ENCODE data around the gene DDX10.

DNA sequence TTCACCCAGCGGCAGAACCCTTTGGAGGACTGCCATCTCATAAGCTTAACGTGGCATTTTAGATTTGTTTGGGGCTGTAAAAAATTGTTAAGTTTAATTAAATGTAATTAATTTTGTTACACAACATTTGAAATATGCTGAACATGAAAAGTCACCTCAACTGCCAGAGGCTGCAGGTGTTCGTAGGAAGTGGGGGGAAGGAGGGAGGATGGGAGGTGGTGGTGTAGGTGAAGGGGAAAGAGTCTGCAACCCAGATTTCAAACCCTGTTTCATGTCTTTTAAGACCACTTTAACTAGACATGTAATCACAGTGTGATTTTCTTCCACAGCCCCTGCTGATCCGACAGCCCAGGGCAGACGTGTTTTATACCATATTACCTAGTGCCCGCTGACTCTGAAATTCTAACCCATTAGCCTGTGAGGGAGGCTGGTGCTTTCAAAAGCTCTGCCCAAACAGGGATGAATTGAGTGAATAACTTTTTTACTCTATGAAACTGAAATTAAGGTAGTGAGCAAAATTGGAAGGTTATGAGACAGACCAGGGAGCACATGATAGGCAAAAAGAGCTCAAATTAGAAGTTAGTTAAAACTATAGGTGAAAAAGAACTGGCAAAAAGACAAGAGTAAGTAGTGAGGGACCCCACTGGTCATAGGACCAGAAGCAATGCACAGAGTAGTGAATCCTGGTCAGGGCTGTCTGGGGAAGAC is 279.8 kb downstream of the DDX10 start:
- TF ChIP-seq, protein P1, sequence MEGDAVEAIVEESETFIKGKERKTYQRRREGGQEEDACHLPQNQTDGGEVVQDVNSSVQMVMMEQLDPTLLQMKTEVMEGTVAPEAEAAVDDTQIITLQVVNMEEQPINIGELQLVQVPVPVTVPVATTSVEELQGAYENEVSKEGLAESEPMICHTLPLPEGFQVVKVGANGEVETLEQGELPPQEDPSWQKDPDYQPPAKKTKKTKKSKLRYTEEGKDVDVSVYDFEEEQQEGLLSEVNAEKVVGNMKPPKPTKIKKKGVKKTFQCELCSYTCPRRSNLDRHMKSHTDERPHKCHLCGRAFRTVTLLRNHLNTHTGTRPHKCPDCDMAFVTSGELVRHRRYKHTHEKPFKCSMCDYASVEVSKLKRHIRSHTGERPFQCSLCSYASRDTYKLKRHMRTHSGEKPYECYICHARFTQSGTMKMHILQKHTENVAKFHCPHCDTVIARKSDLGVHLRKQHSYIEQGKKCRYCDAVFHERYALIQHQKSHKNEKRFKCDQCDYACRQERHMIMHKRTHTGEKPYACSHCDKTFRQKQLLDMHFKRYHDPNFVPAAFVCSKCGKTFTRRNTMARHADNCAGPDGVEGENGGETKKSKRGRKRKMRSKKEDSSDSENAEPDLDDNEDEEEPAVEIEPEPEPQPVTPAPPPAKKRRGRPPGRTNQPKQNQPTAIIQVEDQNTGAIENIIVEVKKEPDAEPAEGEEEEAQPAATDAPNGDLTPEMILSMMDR (conservative IDR thresholded peaks at IDR 0.05; ENCODE audit: low read depth in 2 of 2) = no peak
- TF ChIP-seq EZH2 (IDR thresholded peaks at IDR 0.05; ENCODE audit: low read depth, unreplicated experiment) = no peak
- no peak for TF ChIP-seq EZH2phosphoT487 (IDR thresholded peaks at IDR 0.05; ENCODE audit: unreplicated experiment)
- TF ChIP-seq, protein P2, sequence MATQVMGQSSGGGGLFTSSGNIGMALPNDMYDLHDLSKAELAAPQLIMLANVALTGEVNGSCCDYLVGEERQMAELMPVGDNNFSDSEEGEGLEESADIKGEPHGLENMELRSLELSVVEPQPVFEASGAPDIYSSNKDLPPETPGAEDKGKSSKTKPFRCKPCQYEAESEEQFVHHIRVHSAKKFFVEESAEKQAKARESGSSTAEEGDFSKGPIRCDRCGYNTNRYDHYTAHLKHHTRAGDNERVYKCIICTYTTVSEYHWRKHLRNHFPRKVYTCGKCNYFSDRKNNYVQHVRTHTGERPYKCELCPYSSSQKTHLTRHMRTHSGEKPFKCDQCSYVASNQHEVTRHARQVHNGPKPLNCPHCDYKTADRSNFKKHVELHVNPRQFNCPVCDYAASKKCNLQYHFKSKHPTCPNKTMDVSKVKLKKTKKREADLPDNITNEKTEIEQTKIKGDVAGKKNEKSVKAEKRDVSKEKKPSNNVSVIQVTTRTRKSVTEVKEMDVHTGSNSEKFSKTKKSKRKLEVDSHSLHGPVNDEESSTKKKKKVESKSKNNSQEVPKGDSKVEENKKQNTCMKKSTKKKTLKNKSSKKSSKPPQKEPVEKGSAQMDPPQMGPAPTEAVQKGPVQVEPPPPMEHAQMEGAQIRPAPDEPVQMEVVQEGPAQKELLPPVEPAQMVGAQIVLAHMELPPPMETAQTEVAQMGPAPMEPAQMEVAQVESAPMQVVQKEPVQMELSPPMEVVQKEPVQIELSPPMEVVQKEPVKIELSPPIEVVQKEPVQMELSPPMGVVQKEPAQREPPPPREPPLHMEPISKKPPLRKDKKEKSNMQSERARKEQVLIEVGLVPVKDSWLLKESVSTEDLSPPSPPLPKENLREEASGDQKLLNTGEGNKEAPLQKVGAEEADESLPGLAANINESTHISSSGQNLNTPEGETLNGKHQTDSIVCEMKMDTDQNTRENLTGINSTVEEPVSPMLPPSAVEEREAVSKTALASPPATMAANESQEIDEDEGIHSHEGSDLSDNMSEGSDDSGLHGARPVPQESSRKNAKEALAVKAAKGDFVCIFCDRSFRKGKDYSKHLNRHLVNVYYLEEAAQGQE (IDR thresholded peaks at IDR 0.05; ENCODE audit: unreplicated experiment) = no peak
- TF ChIP-seq POLR2AphosphoS5 (IDR thresholded peaks at IDR 0.05; ENCODE audit: low read depth) = no peak
- no peak for TF ChIP-seq CREB1 (CRISPR knock-in tag; IDR thresholded peaks at IDR 0.05; ENCODE audit: low read depth)
- no peak for TF ChIP-seq ZNF114 (CRISPR knock-in tag; IDR thresholded peaks at IDR 0.05)
- no peak for TF ChIP-seq JUNB (IDR thresholded peaks at IDR 0.05; ENCODE audit: unreplicated experiment)
- TF ChIP-seq STAT1 (IDR thresholded peaks at IDR 0.05; ENCODE audit: unreplicated experiment) = no peak
- no peak for TF ChIP-seq ZNF331 (CRISPR knock-in tag; IDR thresholded peaks at IDR 0.05; ENCODE audit: low read depth)
- TF ChIP-seq, protein P3, sequence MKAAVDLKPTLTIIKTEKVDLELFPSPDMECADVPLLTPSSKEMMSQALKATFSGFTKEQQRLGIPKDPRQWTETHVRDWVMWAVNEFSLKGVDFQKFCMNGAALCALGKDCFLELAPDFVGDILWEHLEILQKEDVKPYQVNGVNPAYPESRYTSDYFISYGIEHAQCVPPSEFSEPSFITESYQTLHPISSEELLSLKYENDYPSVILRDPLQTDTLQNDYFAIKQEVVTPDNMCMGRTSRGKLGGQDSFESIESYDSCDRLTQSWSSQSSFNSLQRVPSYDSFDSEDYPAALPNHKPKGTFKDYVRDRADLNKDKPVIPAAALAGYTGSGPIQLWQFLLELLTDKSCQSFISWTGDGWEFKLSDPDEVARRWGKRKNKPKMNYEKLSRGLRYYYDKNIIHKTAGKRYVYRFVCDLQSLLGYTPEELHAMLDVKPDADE (IDR thresholded peaks at IDR 0.05) = no peak
- TF ChIP-seq NANOG (IDR thresholded peaks at IDR 0.05; ENCODE audit: borderline replicate concordance) = no peak
- TF ChIP-seq, protein P4, sequence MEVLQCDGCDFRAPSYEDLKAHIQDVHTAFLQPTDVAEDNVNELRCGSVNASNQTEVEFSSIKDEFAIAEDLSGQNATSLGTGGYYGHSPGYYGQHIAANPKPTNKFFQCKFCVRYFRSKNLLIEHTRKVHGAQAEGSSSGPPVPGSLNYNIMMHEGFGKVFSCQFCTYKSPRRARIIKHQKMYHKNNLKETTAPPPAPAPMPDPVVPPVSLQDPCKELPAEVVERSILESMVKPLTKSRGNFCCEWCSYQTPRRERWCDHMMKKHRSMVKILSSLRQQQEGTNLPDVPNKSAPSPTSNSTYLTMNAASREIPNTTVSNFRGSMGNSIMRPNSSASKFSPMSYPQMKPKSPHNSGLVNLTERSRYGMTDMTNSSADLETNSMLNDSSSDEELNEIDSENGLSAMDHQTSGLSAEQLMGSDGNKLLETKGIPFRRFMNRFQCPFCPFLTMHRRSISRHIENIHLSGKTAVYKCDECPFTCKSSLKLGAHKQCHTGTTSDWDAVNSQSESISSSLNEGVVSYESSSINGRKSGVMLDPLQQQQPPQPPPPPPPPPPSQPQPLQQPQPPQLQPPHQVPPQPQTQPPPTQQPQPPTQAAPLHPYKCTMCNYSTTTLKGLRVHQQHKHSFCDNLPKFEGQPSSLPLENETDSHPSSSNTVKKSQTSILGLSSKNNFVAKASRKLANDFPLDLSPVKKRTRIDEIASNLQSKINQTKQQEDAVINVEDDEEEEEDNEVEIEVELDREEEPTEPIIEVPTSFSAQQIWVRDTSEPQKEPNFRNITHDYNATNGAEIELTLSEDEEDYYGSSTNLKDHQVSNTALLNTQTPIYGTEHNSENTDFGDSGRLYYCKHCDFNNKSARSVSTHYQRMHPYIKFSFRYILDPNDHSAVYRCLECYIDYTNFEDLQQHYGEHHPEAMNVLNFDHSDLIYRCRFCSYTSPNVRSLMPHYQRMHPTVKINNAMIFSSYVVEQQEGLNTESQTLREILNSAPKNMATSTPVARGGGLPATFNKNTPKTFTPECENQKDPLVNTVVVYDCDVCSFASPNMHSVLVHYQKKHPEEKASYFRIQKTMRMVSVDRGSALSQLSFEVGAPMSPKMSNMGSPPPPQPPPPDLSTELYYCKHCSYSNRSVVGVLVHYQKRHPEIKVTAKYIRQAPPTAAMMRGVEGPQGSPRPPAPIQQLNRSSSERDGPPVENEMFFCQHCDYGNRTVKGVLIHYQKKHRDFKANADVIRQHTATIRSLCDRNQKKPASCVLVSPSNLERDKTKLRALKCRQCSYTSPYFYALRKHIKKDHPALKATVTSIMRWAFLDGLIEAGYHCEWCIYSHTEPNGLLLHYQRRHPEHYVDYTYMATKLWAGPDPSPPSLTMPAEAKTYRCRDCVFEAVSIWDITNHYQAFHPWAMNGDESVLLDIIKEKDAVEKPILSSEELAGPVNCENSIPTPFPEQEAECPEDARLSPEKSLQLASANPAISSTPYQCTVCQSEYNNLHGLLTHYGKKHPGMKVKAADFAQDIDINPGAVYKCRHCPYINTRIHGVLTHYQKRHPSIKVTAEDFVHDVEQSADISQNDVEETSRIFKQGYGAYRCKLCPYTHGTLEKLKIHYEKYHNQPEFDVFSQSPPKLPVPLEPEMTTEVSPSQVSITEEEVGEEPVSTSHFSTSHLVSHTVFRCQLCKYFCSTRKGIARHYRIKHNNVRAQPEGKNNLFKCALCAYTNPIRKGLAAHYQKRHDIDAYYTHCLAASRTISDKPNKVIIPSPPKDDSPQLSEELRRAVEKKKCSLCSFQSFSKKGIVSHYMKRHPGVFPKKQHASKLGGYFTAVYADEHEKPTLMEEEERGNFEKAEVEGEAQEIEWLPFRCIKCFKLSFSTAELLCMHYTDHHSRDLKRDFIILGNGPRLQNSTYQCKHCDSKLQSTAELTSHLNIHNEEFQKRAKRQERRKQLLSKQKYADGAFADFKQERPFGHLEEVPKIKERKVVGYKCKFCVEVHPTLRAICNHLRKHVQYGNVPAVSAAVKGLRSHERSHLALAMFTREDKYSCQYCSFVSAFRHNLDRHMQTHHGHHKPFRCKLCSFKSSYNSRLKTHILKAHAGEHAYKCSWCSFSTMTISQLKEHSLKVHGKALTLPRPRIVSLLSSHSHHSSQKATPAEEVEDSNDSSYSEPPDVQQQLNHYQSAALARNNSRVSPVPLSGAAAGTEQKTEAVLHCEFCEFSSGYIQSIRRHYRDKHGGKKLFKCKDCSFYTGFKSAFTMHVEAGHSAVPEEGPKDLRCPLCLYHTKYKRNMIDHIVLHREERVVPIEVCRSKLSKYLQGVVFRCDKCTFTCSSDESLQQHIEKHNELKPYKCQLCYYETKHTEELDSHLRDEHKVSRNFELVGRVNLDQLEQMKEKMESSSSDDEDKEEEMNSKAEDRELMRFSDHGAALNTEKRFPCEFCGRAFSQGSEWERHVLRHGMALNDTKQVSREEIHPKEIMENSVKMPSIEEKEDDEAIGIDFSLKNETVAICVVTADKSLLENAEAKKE (CRISPR knock-in tag; IDR thresholded peaks at IDR 0.05) = no peak
